ENCODE results near the gene CADM2.
"Not testable (repeated sequence)": the region's sequence is repeated elsewhere in the genome, so short reads cannot be mapped to it uniquely, and the experiment has no call there.

CADM2 gene

DNA sequence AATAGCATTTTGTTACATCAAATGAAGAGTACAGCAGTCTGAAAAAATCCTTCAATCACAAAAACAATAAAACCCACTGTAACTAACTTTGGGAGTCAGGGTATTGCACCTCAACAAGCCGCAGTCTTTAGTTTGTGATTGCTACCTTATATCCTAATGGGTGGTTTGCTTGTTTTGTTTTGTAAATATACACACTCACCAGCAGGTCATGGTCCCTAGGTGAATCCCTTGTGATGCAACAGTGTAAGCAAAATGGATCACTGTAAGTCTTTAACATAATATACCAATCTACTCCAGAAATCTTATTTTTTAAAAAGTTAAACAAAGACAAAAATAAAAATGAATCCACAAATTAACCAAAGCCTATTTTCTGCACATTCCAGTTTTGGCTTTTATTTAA, 749.5 kb downstream of the CADM2 start:
- DNase-seq, result not testable (repeated sequence)

GRCh38 chr3:85709346-85709892, 750.6 kb downstream of the CADM2 start:
- DNase-seq, result no peak

- no peak for DNase-seq
These were observed 751.7 kb downstream of the CADM2 start for GRCh38 chr3:85710490-85710889.

DNA sequence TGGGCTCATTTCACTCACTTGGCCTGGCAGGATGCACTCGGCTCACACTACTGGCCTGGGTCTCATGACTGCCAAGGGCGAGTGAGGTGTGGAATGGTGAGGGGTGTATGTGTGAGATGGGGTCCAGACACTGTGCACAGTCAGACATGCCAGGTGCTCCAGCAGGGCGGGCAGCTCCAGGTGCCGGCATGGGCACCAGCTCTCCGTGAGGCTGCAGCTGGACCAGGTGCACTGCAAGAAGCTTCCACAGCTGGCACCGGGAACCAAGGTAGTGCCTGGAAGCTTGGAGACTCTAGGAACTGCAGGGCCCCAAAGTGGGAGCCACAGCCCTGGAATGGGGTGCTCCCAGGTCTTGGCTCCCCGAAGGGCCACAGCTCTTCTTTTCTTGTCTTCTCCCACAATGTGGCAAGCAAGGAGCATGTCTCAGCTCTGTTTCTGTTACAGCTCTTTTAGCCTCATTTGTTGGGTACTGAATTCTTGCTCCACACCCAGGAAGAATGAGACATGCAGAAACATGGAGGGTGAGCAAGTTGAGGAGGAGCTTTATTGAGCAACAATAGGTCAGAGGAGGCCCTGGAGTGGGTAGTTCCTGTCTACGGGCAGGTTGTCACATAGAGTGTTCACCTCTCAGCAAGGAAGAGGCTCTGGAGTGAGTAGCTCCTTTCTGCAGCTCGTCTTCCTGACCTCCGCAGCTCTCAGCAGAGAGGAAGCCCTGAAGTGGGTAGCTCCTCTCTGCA, 762.8 kb downstream of the CADM2 start:
- no peak for DNase-seq

GRCh38 chr3:85725809-85726208, 767.0 kb downstream of the CADM2 start:
- DNase-seq, result no peak

DNA sequence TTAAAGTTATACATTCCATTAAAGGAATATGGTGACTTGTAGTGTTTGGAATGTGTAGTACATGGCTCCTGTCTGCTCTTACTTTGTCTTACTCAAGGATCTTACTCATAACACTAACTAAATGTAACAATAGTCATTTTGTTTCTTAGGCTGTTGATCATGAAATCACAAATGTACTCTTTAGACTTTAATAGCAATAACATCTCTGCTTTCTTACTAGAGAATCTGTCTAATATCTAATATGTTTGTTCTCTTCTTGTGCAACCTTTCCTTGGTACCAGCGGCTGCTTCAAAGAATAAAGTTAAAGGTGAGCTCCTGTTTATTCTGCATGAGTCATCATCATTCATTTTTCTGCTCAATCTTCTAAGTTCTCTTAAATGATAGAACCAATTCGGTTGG, 767.5 kb downstream of the CADM2 start:
- no peak for DNase-seq

GRCh38 chr3:85737846-85738245, 779.1 kb downstream of the CADM2 start:
- DNase-seq, result no peak

DNA sequence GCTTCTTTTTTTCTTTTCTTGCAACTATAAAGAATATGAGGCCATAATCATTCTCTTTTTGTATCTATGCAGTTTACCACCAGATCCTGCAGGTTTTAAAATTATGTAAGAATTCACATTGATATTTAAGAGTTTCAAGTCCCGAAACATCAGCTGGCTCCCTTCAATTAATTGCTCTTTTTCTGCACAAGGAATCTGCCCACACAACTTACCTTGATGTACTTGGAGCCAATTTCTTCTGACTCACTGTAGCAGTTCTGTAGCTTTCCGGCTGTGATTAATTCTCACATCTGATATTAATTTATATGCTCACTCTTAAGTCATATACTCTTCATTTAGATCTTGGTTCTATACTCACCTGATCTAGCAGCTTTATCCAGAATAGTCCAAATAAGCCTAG, 781.8 kb downstream of the CADM2 start:
- no peak for DNase-seq

DNA sequence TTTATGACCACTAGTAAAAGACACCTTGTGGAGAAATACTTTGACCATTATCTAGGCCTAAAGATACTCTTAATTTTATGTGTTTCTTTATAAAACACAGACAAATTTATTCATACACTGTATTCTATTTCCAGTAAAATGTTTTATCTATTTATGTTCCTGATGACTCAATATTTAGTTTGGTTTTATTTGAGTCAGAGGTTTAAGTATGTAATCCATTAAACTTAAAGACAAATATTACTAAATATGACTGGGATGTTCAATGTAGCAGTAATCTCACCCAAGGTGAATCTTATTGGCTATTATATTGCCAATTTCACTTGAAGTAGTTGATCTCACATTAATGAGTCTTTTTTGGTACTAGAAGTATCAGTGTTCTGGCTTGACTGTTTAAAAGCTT, 799.7 kb downstream of the CADM2 start:
- DNase-seq, result no peak

GRCh38 chr3:85760342-85760741, 801.6 kb downstream of the CADM2 start:
- DNase-seq, result no peak

DNA sequence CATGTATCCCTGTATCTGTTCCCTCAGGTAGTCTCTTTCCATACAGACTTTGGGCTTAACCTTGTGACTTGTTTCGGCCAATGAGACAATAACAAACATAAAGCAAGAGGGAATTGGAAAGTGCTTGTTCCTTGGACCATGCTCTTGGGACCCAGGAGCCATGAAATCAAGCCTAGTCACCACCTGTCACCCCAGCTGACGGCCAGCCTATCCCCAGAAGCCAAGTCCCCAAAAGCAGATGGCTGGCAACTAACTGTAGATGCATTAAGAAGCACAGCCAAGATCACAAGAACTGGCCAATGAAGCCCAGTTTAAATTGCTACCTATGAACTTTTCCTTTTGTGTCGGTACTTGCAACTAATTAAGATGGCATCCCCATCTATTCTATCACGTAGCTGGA, 822.0 kb downstream of the CADM2 start:
- DNase-seq, result no peak

DNA sequence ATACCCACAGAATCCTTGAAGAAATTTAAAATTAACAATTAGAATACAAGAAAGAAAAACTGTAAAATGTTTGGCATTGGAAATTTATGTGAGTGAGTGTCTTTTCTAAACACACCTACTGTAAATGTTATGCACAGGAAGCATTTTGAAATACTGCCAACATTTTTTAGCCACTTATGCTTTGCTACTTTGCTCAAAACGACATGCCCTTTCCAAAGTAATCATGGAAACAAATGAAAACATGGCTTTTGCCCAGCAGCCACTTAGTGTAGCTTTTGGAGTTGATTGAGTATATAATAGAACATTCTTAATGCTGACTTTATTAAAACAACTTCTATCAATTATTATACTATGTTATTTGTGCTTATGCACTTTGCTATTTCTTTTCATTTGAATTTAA, 823.0 kb downstream of the CADM2 start:
- DNase-seq, result no peak

DNA sequence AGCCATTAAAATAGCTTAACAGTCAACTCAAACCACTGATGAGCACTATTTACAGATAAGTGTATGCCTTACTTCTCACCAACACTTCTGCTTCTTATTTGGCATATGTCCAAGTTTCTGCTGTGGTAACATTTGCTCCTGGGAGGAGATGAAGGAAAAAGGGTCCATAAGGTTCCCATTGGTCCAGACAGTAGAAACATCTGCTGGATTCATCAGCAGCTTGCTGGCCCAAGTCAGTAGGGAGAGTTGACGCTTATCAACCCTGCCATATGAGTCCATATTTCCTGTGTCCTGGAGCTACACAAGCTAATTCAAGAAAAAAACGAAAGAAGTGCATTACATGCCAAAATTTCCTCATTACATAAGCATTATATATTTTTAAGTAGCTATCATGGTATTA, 824.5 kb downstream of the CADM2 start:
- no peak for DNase-seq

- DNase-seq, result no peak
These were observed 827.0 kb downstream of the CADM2 start for GRCh38 chr3:85785766-85786165.

GRCh38 chr3:85790445-85791030, 831.7 kb downstream of the CADM2 start:
- no peak for DNase-seq

DNA sequence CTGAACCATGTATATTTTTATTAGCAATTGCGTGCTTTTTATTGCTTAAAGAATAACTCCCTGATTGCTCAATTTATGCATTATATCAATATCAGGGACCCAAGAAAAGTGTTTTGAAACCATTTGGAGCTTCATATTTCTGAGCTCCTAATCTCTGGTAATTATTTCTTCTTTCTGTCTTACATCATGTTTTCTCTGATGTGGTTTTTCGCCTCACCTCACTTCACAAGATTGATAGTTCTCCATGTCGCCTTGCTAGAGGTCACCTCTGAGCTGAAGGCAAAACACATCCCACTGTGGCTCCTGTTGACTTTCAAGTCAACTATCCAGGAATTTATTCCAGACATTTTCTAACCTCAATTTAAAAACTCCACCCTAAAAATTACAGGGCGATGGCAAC, 837.4 kb downstream of the CADM2 start:
- no peak for DNase-seq

GRCh38 chr3:85800676-85801075, 841.9 kb downstream of the CADM2 start:
- DNase-seq, result no peak

GRCh38 chr3:85801955-85802354, 843.2 kb downstream of the CADM2 start:
- no peak for DNase-seq

DNA sequence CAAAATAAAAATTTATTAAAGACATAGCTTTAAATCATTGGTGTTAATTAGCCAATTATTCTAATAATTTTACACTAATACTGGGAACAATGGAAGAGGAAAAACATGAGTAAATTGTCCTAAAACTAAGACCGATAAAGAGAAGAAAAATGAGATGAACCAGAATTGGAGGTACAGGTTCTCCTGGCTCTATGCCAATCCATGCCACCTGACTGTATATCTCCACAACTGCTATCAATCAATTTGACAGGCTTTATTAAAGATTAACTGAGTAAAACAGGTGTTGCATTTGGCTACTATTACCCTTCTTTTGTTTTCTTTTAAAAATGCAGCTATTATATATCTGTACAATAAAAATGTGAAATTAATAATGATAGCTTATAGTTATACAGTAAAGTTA, 850.0 kb downstream of the CADM2 start:
- DNase-seq, result no peak

DNA sequence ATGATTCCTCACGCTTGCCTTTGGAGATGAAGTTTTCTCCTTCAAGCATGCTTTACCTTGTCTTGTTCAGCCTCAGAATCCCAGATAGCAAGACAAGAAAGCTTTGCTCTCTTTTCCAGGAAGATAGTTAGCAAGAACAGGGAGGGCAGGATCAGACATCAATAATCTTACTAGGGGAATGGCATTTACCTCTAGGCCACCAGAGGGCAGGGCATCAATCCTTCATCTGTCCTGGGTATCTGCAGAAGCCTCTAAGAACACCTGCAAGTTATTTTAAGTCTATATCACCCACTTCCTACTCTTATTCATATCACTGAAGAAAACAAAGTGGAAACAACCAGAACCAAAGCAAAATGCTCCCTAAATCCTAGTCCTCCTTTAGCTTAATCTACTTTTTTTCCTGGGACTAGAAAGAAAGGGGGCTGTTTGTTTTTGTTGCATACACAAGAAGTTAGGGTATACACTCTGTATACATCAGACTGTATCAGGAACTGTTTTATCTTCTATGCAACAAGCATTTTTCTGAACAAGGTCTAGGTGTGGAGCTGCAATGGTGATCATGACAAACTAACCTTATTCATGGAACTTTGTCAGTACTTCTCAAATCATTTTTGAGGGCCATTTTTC, 862.5 kb downstream of the CADM2 start:
- DNase-seq, result no peak

DNA sequence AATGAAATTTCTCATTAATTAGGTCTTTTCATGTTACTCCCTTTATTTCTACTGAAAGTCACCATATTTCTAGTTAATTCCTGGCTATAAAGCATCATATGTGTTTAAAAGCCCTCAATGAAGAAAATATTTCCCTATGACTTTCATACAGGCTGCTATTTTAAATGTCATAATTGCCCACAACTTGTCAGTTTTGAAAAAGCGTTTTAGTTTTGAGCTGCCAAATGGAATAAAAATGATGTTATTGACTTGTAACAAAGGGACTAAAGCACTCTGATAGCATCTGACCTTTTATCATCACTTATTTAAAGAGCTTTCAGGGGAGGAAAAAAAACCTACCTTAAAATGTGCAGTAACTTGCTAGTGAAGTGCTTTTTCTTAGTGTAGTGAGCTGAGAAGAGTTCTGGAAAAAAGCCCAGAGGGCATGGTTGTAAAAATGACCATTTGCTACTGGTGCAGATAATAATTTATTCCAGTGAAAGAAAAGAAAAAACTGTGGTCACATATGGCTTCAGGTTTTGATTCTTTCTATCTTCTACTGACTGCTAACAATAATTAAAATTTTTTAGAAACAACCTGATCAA, 877.2 kb downstream of the CADM2 start:
- DNase-seq, result no peak

DNA sequence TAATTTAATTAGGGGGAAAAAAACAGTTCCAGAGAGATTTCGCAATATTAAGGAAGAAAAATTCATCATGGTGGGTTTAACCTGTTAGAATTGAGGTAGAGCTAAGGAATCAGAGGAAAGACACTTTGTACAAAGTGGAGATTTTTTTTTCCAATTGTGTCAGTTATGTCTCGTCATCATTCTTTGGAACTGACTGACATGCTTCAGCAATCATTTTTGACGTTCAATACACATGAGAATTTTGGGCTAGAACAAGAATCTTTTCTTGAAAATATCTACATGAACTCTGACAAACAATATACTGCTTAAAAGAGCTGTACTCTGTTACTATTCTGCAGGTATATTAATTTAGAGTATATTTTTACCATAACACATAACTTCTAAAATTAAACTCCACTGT, 878.6 kb downstream of the CADM2 start:
- no peak for DNase-seq

DNA sequence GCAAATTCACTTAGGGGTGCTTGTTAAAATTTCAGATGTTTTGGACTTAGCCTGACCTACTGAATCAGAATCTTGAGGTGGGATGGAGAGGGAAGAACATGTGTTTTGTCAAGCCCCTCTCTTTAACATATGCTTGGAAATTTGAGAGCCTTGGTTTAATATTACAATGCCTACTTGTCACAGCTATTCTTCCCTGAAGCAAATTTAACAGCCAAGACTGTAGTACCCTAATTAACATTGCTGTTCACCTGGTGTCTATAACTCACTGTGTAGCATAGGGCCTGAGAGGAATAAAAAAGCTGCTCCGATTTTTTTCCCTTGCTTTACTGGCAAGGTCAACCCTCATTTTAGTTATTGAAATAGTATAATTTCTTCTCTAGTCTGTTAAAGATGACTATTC, 880.1 kb downstream of the CADM2 start:
- no peak for DNase-seq

DNA sequence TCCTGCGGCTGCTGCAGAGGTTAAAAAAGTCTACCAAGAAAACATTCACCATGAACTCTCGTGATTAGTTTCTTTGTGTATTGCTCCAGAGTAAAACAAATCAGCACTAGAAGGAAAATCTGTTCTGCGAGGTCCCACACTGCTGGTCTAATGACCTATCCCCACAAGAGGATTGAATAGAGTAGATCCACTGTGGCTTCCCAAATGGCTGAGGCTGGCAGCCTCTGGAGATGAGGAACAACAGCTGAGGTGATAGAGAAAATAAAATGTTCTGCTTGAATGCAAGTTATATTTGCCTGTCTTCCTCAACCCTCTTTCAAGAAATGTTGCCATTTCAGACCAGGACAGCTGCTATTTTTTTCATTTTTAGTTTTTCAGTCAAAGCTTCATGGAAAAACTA, 883.3 kb downstream of the CADM2 start:
- DNase-seq, result no peak
